Measurements from ENCODE around the gene BAIAP2L2. TPM values are rescaled to one million over a fixed set of nuclear protein-coding genes. Genes with fewer than 3 reads are reported as not detected.

The BAIAP2L2 gene
- total and polyA plus RNA-seq, 12 donors, result 0.09 to 6.0 (median 0.55) TPM; not detected in 1

DNA sequence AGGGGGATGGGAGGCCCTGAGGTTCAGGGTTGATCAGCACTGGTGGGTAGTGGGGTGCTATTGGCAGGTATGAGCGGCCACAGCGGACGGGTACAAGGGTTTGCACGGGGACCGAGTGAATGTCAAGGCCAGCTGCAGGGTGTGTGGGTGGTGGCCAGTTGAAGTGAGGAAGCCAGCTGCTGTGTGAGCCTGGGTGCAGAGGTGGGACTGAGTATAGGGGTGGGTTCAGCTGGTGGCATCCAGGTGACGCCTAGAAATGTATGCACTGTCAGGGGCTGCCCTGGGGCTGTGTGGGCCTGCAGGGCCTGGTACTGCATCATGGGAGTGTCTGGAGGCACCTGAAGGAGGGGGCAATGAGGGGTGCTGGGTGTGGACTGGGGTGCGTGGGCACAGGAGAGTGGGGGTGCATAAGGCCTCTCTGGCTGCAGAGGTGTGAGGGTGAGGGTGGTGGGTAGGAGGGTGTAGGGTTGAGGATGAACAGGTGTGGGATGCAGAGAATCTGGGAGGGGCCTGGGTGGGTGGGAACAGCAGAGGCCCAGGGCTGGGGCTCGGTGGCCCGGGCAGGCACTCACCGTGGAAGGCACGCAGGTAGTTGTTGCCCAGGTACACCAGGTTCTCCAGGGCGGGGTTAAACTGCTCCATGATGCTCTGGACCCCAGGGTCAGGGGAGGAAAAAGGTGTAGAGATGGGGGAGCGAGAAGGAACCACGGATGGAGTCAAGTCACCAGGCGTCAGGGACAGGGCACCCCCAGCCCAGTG, 1.7 kb downstream of the BAIAP2L2 start:
- TF ChIP-seq, protein P1, sequence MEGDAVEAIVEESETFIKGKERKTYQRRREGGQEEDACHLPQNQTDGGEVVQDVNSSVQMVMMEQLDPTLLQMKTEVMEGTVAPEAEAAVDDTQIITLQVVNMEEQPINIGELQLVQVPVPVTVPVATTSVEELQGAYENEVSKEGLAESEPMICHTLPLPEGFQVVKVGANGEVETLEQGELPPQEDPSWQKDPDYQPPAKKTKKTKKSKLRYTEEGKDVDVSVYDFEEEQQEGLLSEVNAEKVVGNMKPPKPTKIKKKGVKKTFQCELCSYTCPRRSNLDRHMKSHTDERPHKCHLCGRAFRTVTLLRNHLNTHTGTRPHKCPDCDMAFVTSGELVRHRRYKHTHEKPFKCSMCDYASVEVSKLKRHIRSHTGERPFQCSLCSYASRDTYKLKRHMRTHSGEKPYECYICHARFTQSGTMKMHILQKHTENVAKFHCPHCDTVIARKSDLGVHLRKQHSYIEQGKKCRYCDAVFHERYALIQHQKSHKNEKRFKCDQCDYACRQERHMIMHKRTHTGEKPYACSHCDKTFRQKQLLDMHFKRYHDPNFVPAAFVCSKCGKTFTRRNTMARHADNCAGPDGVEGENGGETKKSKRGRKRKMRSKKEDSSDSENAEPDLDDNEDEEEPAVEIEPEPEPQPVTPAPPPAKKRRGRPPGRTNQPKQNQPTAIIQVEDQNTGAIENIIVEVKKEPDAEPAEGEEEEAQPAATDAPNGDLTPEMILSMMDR (IDR thresholded peaks at IDR 0.05), result no peak
- no peak for TF ChIP-seq POLR2A (IDR thresholded peaks at IDR 0.05)
- Histone ChIP-seq H3K9me3 (replicated peaks in 1 of 3) (no peaks in the 10 kb centered on the region), H3K27me3 (no peaks in the 10 kb centered on the region), H3K4me3 (no peak overlapping the region), H3K36me3 (replicated peaks in 1 of 2) (no peaks in the 10 kb centered on the region), H3K27ac (no peak overlapping the region), H3K4me1 (replicated peaks in 1 of 2) (no peaks in the 10 kb centered on the region)
- no peak for DNase-seq
- intact Hi-C loops (cut with DNase I), result no loop called here
- WGBS, 4 donors, result 81 to 94% (median 87%) methylated on average over 15 of the region's 15 CpGs

DNA sequence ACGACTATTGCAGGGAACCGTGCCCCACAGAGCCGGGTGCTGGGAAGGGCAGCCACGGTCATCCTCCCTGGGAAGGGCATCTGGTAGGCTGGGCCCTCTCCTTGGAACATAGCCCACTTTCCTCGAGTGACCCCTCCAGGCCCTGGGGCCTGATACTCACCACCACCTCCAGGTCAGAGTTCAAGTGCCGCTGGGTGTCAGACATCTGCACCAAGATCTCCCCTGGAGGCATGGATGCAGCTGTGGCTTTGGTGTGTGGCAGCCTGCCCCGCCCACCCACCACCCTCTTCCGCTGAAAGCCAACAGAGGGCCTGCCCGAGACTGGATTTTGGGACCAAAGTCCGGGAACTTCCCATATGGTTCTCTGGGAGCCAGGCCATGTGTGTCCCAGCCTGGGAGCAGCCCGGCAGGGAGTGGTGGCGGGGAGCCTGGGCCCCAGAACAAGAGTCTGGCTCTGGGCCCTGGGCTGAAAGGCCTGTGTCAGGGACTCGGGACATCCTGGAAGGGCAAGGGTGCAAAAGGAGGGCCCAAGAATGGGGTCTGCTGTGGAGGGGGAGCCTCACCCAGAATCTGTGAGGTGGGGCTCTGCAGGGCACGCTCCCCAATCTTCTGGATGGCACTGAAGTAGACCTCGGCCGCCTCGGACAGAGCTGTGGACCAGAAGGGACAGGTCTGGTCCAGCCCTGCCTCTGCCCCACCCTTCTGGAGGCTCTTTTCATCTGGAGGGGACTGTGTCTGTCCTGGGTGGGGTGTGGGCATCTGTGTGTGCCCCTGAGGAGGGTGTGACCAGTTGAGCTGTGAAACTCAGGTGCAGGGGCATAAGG, 2.6 kb downstream of the BAIAP2L2 start:
- TF ChIP-seq POLR2A (IDR thresholded peaks at IDR 0.05), result no peak
- TF ChIP-seq, protein P1 (IDR thresholded peaks at IDR 0.05), result no peak
- Histone ChIP-seq H3K27me3 (no peaks in the 10 kb centered on the region), H3K36me3 (replicated peaks in 1 of 2) (no peaks in the 10 kb centered on the region), H3K4me1 (replicated peaks in 1 of 2) (no peaks in the 10 kb centered on the region), H3K4me3 (no peak overlapping the region), H3K27ac (no peak overlapping the region), H3K9me3 (replicated peaks in 1 of 3) (no peaks in the 10 kb centered on the region)
- no peak for DNase-seq
- WGBS, 4 donors, result 84 to 90% (median 86%) methylated on average over 4 to 17 of the region's 17 CpGs
- intact Hi-C loops (cut with DNase I), result no loop called here

DNA sequence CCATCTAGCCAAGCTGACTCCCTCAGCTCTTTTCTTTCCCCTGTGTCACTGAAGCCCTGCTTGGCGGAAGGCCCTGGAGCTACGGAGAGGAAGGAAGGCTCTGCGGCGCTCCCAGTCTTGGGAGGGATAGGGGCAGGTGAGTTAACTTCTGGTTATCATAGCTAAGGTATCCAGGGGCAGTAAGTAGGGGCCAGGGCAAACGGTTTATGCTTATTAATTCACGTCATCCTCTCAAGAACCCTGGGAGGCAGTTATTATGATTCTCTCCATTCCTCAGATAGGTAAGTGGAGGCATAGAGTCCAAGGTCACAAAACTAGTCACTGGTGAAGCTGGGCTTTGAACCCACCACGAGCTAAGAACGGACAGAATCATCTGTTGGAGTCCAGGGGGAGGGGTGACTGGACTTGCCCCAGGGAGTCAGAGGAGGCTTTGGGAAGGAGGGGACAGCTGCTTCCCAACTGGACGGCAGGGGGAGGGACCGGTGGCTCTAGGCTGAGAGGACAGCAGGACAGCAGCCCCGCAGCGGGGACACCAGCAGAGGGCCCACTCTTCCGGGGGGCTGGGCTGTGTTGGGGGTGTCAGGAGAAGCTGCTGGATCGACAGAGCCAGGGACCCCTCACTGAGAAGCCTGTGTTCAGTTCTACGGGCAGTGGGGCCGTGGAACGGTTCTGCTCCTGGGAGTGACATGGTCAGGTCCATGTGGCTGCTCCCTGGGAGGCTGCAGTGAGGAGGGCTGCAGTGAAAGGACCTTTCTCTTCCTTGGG, 3.5 kb downstream of the BAIAP2L2 start:
- no peak for DNase-seq
- no peaks in the 10 kb centered on the region for H3K27me3 ChIP-seq
- H3K27ac ChIP-seq, result no peak overlapping the region
- WGBS, 4 donors, result 74 to 88% (median 81%) methylated on average over 12 to 17 of the region's 17 CpGs
- no peaks in the 10 kb centered on the region for H3K36me3 ChIP-seq (replicated peaks in 1 of 2)
- no peaks in the 10 kb centered on the region for H3K9me3 ChIP-seq (replicated peaks in 1 of 3)
- no peak overlapping the region for H3K4me3 ChIP-seq
- TF ChIP-seq POLR2A (IDR thresholded peaks at IDR 0.05), result no peak
- TF ChIP-seq, protein P1 (IDR thresholded peaks at IDR 0.05), result no peak
- intact Hi-C loops (cut with DNase I), result no loop called here
- H3K4me1 ChIP-seq (replicated peaks in 1 of 2), result no peaks in the 10 kb centered on the region

DNA sequence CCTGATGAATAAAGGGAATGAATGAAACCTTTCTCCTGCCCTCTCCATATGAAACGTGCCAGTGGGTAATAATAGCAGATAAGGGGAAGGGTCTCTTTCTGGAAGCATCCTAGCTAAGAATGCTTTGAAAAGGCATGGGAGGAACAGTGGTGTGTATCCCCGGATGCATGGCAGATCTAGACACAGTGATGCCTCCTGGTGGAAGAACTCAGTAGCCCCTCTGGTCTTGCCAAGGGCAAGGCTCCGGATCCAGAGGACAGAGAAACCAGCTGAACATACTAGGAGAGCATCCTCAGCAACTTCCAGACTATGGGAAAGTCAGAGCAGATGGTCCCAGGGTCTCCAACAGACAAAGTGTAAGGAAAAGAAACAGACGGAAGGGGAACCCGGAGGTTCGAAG, 6.4 kb downstream of the BAIAP2L2 start:
- TF ChIP-seq POLR2A (IDR thresholded peaks at IDR 0.05), result no peak
- TF ChIP-seq, protein P1 (IDR thresholded peaks at IDR 0.05), result no peak
- no peaks in the 10 kb centered on the region for H3K36me3 ChIP-seq (replicated peaks in 1 of 2)
- no peak overlapping the region for H3K27ac ChIP-seq
- WGBS, 4 donors, result 74 to 91% (median 78%) methylated on average over 6 of the region's 6 CpGs
- H3K9me3 ChIP-seq (replicated peaks in 1 of 3), result no peaks in the 10 kb centered on the region
- no peaks in the 10 kb centered on the region for H3K4me1 ChIP-seq (replicated peaks in 1 of 2)
- no peak overlapping the region for H3K4me3 ChIP-seq
- DNase-seq, result peak in 1 of 7 donors; percentile 23
- H3K27me3 ChIP-seq, result no peaks in the 10 kb centered on the region
- intact Hi-C loops (cut with DNase I), result no loop called here
